Muscle of arm (tissue), 12 donors: ENCODE data around the gene SPDYE16. TPM values are rescaled to one million over a fixed set of nuclear protein-coding genes. Genes with fewer than 3 reads are reported as not detected.

Experiments used
- polyA plus RNA-seq, 12 donors: library from polyadenylated mRNA; unstranded; fragments of 120-200 nt; gene quantifications; one replicate each; pipeline ENCODE4 v1.2.1, GENCODE V29; 2013; ENCODE audit not compliant: insufficient read length in 12 of 12

The SPDYE16 gene
- polyA plus RNA-seq, 12 donors = 0.99 to 7.3 (median 2.3) TPM; not detected in 2

Other genes with a start within 250 kb of the SPDYE16 start
- 1,000 to 10,000 TPM in 8 of 12 donors, 100 to 1,000 TPM in 4; 552 to 2,296 (median 1,208) TPM for gene HSPB1, start 240.6 kb downstream of the SPDYE16 start, polyA plus RNA-seq
- 100 to 1,000 TPM; 102 to 201 (median 181) TPM for gene YWHAG, start 184.3 kb downstream of the SPDYE16 start, polyA plus RNA-seq
- gene SSC4D, start 133.6 kb downstream of the SPDYE16 start, polyA plus RNA-seq = 1 to 10 TPM in 3 of 12 donors, under 1 TPM in 7, not detected in 2; 0.29 to 1.7 (median 0.89) TPM
- gene ZP3, start 118.3 kb downstream of the SPDYE16 start, polyA plus RNA-seq = 10 to 100 TPM in 1 of 12 donors, 1 to 10 TPM in 7, under 1 TPM in 2, not detected in 2; 0.33 to 12.4 (median 3.6) TPM
- 10 to 100 TPM in 2 of 12 donors, 1 to 10 TPM in 9, not detected in 1; 6.2 to 23.4 (median 7.7) TPM for gene DTX2, start 81.6 kb downstream of the SPDYE16 start, polyA plus RNA-seq
- 10 to 100 TPM in 2 of 12 donors, 1 to 10 TPM in 2, under 1 TPM in 7, not detected in 1; 0.07 to 30.0 (median 0.51) TPM for gene UPK3B, start 32.7 kb downstream of the SPDYE16 start, polyA plus RNA-seq
- 10 to 100 TPM in 9 of 12 donors, 1 to 10 TPM in 2, not detected in 1; 7.5 to 29.5 (median 14.8) TPM for gene POMZP3, start 84.0 kb upstream of the SPDYE16 start, polyA plus RNA-seq